CD4-positive, alpha-beta T cell treated with Interleukin-1 beta for 1 hour (primary cell): ENCODE data around the gene SELPLG.
"Not testable (repeated sequence)": the region's sequence is repeated elsewhere in the genome, so short reads cannot be mapped to it uniquely, and the experiment has no call there.

Experiments used
- DNase-seq, 2 donors: peaks; one replicate each; pipeline ENCODE4 v3.0.0-alpha.2; 2020 to 2022

The SELPLG gene

DNA sequence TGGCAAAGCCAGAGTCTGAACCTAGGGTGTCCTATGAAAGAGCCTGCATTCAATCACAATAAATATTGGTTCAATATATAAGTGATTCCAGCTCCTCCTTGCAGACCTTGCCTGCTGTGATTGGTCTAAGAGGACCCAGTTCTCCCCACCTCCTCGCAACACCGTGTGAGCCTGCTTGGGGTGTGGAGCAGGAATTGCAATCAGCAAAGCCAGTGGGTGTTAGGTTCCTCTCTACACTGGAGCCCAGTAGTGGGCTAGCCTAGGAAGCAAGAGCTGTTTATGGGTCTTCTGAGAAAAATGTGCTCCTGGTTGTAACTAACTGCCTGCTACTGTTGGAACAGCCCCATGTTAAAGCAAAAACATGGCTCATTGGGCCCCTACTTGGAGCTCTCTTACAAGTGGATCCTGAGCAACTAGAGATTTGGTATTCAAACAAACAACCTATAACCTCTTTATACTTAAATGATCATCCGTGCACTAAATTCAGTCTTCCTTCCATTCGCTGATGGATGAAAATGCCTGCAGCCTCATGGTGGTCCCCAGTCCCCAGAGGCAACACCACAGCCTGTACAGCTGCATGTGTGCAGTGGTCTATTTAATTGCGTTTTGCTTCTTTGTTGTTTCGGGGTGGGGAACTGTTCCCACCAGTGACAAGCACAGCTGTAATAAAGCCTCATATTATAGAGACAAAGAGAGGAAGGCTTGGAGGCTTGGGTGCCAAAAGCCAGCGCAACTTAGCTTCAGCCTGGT, 3.7 kb upstream of the SELPLG start:
- DNase-seq = no peak

DNA sequence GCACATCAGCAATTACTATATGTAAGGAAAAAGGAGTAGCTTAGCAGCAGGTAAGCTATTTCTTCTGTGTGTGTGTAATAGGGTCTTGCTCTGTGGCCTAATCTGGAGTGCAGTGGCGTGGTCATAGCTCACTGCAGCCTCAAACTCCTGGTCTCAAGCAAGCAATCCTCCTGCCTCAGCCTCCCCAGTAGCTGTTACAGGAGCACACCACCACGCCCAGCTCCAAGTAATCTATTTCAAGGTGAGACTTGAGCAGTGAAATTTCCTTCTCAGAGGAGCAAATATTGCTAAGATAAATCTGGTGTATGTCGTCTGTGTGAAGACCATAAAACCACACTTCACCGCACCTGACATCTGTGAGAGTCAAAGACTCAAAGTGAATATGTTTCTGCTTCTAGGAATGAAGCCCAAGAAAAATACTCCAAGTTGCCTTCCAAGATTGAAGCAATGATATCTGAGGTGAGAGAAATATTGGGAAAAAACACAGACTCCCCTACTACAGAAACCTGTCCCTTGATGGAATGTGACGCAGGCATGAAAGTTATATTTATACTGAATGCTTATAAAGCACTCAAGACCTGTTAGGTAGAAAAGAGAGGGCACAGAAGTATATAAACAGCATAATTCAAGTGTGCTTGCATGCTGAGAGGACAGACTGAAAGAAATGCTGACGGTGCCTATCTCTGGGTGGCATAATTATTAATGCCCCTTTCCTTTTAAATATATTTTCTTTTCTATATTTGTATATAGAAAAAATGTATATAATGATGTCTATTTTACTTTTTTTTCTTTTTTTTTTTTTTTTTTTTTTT, 2.5 kb upstream of the SELPLG start:
- DNase-seq = no peak

DNA sequence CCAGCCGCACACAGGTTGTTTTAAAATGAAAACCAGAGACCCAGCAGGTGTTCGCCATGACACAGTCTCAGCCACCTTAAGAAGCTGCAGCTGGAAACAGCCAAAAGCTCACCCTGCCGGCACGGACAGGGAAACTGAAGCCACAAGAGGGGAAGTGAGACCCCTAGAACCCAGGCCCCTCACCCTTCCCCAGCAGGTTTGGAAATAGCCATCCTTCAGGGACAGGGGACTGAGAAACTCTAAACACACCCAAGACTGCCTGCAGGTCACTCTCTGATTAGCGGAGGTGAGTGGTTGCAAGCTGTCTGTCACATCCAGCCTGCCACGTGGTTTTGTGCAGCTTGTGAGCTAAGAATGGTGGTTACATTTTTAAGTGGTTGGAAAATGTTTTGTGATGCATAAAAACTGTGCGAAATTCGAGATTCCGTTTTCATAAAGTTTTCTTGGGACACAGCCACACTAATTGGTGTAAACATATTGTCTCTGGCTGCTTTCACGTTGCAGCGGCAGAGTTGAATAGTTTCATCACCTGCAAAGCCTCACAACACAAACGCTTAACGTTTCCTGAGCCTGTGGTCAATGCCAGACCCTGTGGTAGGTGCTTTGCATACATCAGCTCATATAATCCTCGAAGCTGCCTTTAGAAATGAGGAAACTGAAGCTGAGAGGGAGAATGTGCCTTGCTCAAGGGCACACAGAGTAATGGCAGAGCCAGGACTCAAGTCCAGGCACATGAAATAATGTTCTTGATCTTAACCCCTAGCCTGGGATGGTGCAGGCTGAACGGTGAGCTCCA, 1.7 kb upstream of the SELPLG start:
- DNase-seq = peak; percentile 49 to 71

DNA sequence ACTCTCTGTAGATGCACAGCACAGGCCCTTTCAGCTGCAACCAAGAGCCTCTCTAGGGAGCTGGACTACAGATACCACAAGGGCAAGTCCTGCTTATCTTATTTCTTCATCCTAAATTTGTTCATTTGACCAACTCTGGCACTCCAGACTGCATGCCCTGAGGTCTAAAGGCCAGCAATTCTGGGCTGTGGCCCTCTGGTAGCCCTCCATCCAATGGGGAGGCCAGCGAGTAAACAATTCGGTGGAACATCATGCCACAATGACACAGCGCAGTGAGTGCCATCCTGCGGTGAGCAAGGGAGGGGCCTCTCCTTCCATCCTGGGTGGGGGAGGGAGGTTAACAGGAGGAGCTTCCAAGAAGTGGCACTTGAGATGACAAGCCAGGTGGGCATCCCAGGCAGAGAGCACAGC, 652 bp upstream of the SELPLG start:
- peak; percentile 60 to 63 for DNase-seq

DNA sequence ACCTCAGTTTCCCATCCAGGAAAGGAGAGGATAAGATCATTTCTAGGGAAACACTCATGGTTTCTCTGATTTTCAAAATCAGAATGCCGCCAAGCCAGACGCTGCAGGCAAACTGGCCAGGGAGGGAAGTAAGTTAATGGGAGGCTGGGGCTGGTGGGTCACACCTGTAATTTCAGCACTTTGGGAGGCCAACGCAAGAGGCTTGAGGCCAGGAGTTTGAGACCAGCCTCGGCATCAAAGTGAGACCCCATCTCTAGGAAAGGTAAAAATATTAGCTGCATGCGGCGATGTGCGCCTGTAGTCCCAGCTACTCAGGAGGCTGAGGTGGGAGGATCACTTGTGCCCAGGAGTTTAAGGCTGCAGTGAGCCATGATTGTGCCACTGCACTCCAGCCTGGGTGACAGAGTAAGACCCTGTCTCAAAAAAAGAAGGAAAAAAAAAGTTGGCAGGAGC, 587 bp downstream of the SELPLG start:
- no peak for DNase-seq

DNA sequence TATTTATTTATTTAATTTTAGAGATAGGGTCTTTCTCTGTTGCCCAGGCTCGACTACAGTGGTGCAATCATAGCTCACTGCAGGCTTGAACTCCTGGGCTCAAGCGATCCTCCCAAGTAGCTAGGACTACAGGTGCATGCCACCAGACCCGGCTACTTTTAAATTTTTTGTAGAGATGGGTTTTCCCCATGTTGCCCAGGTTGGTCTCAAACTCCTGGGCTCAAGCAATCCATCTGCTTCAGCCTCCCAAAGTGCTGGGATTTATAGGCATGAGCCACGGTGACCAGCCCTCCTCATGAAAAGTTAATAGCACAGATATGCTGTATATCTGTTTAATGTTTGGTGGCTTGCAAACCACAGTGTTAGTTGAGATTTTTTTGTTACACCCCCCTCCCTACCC, 2.4 kb downstream of the SELPLG start:
- not testable (repeated sequence) for DNase-seq

DNA sequence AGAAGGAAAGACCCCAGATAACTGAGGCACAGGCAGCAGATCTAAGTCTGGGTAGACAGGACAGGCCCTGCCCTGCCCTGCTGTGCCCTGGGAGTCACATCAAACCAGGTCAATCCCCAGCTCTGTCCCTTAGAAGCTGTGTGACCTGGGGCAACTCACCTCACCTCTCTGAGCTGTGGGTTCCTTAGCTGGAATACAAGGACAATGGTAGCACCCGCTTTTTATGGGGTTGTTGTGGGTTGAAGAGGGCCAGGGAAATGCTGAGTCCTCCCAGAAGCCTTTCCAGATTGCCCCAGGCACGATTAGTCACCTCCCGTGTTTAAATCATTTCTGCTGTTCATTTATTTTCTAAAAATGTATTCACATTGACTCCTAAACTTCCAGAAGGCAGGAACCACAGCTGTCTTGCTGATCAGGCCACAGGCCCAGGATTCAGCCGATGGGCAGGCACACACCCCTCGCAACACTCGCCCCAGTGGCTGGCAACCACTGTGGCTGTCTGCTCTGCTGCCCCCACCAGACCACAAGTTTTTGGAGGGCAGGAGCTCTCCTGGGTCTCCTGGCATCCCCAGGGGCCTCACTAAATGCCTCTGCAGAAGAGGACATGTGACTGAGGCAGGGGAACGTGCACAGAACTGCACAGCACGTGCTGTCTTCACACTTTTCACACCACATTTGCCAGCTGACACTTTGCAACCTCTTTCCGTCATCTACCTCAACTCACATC, 3.0 kb downstream of the SELPLG start:
- peak; percentile 46 to 49 for DNase-seq

DNA sequence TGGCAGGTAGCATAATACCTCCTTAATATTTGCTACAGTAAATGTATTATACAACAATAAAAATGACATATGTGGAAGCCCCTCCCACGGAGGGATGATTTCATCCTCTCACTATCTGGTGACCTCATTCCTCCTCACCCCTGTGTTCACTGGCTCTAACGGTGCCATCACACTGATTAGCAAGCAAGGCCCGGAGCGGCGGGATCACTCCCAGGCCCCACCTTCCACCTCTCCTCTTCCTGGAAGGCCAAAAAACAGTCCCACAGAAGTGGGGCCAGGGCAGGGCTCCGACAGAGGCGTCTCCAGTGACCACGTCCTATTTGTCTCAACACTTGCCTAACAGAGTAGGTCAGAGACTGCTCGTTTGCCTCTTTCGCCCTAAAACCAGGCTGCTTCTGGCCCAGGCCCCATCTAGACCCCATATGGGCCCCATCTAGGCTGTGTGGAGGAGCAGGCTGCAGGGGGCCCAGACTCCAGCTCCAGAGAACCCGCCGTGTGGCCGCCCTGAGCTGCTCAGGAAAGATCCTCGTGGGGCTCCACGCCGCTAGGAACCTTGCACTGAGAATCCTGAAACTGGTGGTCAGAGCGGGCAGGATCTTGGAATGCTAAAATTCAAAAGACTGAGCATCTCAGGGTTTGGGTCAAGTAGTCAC, 3.7 kb downstream of the SELPLG start:
- peak; percentile 69 to 78 for DNase-seq

DNA sequence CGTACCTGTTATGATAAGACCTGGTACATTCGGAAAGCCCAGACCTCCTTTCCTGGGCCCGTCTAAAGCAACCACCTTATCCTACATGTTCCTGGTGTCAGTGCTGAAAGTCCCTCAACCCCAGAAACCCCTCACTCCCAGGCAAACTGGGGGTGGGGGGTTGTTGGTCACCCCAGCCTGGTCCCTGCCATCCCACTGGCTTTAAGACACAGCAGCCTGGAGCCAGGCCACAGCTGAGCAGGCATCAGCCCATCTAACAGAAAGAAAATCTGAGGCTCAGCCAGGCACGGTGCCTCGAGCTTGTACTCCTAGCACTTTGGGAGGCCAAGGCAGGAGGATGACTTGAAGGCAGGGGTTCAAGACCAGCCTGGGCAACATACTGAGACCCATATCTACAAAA, 4.5 kb downstream of the SELPLG start:
- no peak for DNase-seq

DNA sequence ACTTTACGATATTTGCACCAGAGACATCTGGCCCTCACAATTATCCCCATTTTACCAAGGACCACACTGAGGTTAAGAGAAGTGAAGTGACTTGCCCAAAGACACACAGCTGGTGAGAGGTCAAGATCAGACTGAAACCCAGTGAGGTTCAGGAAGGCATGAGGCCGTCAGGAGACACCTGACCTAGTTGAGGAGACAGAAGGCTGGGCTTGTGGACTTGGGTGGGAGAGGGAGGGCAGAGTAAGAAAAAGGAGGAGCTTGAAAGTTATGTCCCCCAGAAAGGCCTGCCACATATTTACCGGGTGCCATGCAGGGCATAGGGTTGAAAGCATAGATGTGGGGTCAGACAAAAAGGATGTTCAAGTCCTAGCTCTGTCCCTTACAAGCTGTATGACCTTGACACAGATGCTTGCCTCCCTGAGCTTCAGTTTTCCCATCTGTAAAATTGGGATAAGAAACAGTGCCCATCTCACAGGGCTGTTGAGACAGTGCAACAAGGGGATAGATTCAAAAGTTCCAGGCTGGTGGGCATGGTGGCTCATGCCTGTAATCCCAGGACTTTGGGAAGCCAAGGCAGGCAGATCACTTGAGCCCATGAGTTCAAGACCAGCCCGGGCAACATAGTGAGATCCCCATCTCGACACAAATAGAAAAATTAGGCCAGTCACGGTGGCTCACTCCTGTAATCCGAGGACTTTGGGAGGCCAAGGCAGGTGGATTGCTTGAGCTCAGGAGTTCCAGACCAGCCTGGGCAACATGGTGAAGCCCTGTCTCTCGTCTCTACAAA, 6.4 kb downstream of the SELPLG start:
- DNase-seq = no peak

DNA sequence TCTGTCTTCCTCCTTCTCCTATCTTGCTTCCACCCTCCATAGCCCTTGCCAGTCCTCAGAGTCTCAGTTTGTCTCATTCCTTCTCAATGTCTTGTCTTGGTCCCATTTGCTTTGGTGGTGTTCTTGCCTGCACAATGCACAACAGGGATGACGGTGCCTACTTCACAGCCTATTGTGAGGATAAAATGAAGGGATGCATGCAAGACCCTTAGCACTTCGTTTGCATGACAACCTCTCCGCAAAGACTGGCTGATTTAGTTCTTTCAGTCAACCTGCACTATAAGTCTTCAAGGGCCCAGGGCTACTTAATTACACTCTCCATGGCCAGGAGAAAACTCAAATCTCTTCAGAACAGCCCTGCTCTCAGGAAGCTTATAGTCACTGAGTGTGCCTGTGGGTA, 8.5 kb downstream of the SELPLG start:
- no peak for DNase-seq

DNA sequence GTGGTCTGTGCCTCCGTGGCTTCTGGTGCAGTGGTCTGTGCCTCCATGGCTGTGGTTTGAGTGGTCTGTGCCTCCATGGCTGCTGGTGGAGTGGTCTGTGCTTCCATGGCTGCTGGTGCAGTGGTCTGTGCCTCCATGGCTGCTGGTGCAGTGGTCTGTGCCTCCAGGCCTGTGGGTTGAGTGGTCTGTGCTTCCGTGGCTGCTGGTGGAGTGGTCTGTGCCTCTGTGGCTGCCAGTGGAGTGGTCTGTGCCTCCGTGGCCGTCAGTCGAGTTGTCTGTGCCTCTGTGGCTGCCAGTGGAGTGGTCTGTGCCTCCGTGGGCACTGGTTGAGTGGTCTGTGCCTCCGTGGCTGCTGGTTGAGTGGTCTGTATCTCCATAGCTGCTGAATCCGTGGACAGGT, 10.1 kb downstream of the SELPLG start:
- DNase-seq = no peak

DNA sequence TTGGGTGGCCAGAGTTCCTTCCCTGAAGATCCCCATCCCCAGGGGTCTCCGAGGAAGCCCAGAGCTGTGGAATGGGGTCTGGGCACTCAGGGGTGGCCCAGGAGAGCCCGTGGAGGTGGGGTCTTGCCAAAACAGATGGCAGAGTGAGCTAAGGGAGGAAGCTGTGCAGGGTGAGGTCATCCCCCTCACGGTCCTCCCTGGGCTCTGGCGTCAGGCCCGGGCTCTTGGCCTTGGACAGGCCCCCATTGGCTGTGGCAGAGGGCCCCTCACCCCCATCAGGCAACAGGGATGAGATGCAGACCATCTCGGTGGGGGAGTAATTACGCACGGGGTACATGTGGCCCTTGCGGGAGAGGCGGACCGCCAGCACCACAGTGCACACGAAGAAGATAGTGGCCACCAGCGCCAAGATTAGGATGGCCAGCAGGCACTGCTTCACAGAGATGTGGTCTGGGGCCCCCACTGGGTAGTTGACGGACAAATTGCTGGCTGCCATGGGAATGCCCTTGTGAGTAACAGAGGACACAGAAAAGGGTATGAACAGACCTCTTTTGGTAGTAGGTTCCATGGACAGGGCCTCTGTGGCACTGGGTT, 10.7 kb downstream of the SELPLG start:
- no peak for DNase-seq

DNA sequence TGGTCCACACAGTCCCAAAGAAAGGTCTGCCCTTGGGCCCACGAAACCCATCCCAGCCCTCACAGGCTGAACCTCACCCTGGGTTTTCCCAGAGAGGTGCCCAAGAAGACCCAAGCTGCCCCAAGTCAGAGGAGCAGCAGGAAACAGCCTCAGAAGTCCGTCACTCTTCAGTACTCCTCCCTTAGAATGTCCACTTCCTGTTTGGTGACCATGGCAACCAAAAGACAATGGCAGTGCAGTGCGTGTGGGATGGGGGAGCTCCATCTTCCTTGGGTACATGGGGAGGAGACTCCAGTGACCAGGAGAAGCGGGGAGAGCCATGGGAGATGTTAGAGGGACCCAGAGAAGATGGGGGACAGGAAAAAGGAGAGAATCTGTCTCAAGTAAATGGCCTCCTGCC, 11.3 kb downstream of the SELPLG start:
- DNase-seq = peak; percentile 53 to 72

DNA sequence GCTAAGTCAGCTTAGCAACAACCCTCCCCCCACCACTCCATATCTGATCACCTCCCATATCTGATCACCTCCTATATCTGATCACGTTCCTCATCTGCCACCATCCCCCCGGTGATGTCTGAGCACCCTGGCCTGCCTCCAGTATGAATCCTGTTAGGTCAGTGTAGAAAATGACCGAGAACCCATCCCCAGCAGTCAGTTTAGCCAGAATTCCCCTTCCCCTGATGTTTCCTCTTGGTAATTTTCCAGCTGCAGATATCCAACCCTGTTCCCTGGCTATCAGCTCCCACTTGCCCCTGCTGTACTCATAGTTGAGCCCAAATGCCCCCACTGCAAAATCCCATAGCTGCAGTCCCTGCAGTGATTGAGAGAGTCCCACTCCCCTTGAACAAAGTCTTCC, 12.5 kb downstream of the SELPLG start:
- no peak for DNase-seq

DNA sequence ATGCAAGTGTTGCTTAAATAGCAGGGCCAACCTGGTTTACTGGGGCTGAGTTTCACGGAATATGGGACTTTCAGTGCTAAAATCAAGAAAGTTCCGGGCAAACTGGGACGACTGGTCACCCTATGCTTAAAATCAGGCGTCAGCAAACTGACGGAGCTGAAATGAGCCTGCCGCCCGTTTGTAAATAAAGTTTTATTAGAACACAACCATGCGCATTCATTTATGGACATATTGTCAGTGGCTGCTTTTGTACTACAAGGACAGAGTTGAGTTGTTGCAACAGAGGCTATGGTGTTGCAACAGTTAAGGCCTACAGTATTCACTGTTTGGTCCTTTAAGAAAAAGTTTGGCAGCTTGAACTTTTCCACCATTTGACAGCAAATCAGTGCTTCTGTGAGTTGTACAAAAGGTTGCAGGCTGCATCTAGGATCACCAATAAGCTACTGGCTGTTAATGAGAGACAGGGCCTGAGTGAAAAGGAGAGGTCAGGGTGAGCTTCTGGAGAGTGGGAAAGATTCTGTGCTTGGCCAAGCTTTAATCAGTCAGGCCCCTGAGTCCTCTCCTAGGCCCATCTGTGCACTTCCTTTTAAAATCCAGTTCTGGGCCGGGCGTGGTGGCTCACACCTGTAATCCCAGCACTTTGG, 13.3 kb downstream of the SELPLG start:
- no peak for DNase-seq

DNA sequence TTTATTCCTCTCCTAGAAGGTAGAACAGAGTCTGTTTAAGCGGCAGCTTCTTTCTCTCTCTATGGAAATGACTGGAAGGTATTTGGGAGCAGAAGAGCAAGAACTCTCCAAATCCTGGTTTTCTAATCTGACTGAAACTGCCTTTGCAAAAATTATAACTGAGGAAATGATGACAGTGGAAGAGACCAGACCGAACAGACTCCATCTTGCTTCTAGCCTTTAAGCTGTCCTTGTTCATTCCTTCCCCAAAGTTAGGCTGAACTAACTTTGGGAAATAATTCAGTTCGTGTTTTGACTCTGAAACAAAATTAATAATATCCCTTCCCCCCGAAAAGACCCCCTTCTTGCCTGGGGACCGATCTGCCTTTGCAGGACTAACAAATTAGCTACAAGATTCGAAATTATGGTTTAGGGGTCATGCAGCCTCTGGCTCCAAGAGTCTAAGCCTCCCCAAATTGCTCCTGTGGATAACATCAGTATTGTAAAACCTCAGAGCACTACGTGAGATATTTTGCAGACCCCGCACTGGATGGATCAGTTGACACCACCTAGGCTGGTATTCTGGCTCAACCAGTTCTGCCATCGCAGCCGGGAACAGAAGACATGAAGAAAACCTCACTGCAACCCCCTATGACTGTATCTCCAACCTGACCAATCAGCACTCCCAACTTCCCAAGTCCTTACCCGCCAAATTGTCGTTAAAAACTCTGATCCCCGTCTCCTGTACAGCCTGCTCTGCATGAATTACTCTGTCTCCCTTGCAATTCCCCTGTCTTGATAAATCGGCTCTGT, 14.1 kb downstream of the SELPLG start:
- no peak for DNase-seq

DNA sequence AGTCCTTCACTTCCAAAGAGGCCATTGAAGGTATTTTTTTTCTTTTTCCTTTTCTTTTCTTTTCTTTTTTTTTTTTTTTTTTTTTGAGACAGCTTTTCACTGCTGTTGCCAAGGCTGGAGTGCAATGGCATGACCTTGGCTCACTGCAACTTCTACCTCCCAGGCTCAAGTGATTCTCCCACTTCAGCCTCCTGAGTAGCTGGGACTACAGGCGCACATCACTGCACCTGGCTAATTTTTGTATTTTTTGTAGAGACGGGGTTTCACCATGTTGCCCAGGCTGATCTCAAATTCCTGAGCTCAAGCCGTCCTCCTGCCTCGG, 14.8 kb downstream of the SELPLG start:
- not testable (repeated sequence) for DNase-seq

DNA sequence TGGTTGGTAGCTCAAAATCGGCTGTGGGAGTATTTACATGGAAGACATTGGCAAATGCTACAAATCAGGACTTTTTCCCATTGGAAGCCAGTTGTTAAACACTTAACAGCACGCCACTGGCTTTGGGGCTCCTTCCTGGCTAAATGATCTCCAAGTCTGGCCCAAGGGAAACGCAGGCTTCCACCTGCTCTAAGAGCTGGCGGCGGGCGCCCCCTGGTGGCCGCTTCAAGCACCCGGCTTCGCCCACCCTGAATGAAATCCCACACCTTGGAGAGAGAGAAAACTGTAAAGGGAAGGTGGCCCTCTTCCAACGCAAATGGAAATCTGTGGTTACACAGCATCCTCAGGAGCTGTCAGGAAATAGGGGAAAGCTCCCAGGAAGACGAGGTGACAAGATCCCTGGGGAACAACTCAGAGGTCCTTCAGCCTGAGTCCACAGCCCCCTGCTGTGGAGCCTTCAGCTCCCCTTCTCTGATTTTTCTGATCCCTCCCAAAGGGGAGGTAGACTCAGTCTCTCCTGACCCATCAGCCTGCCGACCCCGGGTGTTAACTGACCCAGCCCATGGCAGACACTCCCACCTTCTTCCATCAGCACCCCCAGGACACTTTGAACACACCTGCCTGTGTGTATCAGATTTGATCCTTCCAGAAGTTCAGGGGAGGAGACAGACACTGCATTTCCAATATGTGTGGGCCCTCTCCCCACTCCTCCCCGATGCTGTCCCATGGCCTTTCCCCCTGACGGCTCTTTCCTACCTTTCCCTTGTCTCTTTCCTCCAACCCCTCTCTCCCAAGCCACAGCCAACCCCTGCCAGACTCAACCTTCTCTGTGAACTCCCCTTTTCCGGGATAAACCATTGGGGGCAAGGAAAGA, 15.4 kb downstream of the SELPLG start:
- peak; percentile 76 for DNase-seq
